Erythroblast (primary cell): ENCODE results near the gene NKAIN1.

ENCODE experiments used
- GATA1 ChIP-seq: IDR thresholded peaks from 2 replicates; pipeline ENCODE4 v1.6.1; 2011; ENCODE audit warnings: low read depth, mild to moderate bottlenecking, control low read depth, low read length, moderate library complexity
- POLR2A ChIP-seq: IDR thresholded peaks from 2 replicates; pipeline ENCODE4 v1.6.1; 2011; ENCODE audit warnings: mild to moderate bottlenecking, low read length

GRCh38 chr1:31208361-31208945, 31.2 kb downstream of the NKAIN1 start:
- TF ChIP-seq POLR2A (no peak), GATA1 (no peak)
